Gastrocnemius medialis (tissue), 4 donors: ENCODE measurements around the gene GFRA1.

ENCODE experiments used
- POLR2A ChIP-seq, 2 donors: fragments of 450-650 bp; IDR thresholded peaks; one replicate each; pipeline ENCODE4 v1.6.1; 2017; ENCODE audit warnings: antibody characterized with exemption in 2 of 2, mild to moderate bottlenecking in 2 of 2, moderate library complexity in 2 of 2
- TF ChIP-seq, protein P1 (sequence below), 5 experiments: fragments of 450-650 bp in 3 of 5; fragments of 200-600 bp in 2 of 5; sonication (generic) in 2 of 5; IDR thresholded peaks in 4 of 5; conservative IDR thresholded peaks in 1 of 5; 1 replicate in 4 of 5; 2 replicates in 1 of 5; pipeline ENCODE4 v1.5.1; 2016 to 2019; ENCODE audit warnings: antibody characterized with exemption in 5 of 5, mild to moderate bottlenecking in 3 of 5, moderate library complexity in 3 of 5

DNA sequence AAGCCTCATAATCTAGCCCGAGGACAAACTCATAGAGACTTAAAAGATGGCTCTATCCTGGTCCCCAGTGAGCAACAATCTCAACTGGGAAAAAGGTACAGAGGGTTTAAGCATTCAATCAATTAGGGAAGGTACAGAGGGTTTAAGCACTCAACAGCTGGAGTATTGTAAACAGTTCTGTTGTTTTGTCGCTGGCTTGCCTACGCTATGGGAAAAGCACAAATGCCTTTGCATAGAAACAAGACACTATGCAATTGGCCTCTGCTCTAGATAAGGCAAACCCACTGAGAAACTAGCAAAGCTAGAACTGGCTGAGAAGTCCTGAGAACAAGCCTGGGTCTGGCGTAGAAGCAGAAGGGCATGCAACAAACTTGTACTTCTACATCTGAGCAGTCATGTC is 69.3 kb downstream of the GFRA1 start:
- TF ChIP-seq, protein P1, sequence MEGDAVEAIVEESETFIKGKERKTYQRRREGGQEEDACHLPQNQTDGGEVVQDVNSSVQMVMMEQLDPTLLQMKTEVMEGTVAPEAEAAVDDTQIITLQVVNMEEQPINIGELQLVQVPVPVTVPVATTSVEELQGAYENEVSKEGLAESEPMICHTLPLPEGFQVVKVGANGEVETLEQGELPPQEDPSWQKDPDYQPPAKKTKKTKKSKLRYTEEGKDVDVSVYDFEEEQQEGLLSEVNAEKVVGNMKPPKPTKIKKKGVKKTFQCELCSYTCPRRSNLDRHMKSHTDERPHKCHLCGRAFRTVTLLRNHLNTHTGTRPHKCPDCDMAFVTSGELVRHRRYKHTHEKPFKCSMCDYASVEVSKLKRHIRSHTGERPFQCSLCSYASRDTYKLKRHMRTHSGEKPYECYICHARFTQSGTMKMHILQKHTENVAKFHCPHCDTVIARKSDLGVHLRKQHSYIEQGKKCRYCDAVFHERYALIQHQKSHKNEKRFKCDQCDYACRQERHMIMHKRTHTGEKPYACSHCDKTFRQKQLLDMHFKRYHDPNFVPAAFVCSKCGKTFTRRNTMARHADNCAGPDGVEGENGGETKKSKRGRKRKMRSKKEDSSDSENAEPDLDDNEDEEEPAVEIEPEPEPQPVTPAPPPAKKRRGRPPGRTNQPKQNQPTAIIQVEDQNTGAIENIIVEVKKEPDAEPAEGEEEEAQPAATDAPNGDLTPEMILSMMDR (IDR thresholded peaks at IDR 0.05 in 4 of 5, conservative IDR thresholded peaks at IDR 0.05 in 1 of 5) = no peak
- no peak for TF ChIP-seq POLR2A (IDR thresholded peaks at IDR 0.05)
